ENCODE results near the gene ERFE.

DNA sequence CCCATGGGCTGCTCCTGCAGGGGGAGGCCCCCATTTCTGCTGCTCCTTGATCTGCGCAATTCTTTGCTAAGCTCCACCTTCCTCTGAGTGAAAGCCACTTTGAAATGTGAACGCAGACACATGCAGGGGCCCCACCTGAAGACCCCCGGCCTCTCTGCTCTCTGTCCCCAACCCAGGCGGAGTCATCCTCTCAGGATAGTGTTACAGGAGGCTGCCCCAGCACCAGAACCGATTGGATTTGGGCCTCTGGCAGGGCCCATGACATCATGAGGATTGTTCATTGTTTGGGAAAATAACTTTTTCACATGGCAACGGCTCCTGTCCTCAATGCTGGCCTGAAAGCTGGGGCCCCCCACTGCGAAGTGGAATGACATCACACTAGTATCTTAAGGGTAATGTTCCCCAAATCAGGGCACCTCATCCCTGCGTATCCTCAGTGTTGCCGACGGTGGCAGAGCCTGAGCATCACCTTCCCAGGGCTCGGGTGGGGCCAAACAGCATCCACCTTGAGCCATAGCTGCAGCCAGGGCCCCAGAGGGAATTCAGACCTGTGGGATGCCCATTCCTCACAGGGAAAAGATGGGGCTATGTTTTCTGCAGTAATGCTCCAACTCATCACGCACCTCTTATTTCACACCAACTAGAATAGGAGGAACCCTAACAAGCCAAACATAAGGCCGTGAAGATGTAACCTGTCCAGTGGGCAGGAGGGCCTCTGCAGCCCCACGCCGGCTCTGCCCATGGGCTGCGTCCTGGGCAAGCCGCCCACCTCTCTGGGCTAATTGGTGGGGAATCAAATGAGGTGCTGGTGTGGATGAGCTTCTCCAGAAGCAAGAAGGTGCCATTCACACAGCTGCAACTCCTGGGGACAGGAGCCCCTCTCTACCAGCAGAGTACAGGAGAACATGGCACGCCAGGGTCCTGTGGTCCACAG, 2.7 kb upstream of the ERFE start:
- TF ChIP-seq CTCF (conservative IDR thresholded peaks at IDR 0.05; ENCODE audit: low read depth, low read length) (no peak), BHLHE40 (IDR thresholded peaks at IDR 0.05; ENCODE audit: low read depth, low read length) (no peak), MXI1 (IDR thresholded peaks at IDR 0.05; ENCODE audit: borderline replicate concordance, low read depth, low read length) (no peak), POLR2A (IDR thresholded peaks at IDR 0.05; ENCODE audit: low read depth, low read length) (no peak), CEBPB (IDR thresholded peaks at IDR 0.05; ENCODE audit: low read depth, low read length) (no peak), RAD21 (IDR thresholded peaks at IDR 0.05; ENCODE audit: low read length) (no peak), MAZ (IDR thresholded peaks at IDR 0.05; ENCODE audit: borderline replicate concordance, low read depth, low read length) (no peak), FOS (IDR thresholded peaks at IDR 0.05; ENCODE audit: low read depth, low read length) (no peak), SMC3 (IDR thresholded peaks at IDR 0.05; ENCODE audit: low read depth, low read length) (no peak), CHD1 (IDR thresholded peaks at IDR 0.05; ENCODE audit: low read depth, low read length) (no peak)
- TF ChIP-seq, protein P1, sequence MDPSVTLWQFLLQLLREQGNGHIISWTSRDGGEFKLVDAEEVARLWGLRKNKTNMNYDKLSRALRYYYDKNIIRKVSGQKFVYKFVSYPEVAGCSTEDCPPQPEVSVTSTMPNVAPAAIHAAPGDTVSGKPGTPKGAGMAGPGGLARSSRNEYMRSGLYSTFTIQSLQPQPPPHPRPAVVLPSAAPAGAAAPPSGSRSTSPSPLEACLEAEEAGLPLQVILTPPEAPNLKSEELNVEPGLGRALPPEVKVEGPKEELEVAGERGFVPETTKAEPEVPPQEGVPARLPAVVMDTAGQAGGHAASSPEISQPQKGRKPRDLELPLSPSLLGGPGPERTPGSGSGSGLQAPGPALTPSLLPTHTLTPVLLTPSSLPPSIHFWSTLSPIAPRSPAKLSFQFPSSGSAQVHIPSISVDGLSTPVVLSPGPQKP (IDR thresholded peaks at IDR 0.05; ENCODE audit: borderline replicate concordance, low read depth, low read length): no peak

Measured in IMR-90 (cell line).